B cell (primary cell): Measurements from ENCODE around the gene PRCC.

Source experiments
- EZH2 ChIP-seq: IDR thresholded peaks from 2 replicates; pipeline ENCODE4 v1.6.1; 2012; ENCODE audit warnings: borderline replicate concordance, low read depth, mild to moderate bottlenecking, moderate library complexity, low read length; ENCODE audit not compliant: insufficient read depth, poor library complexity, severe bottlenecking
- TF ChIP-seq, protein P1 (sequence below): fragments of 200-600 bp; IDR thresholded peaks from one replicate; pipeline ENCODE4 v1.8.0; 2022; ENCODE audit warnings: antibody characterized with exemption, mild to moderate bottlenecking

DNA sequence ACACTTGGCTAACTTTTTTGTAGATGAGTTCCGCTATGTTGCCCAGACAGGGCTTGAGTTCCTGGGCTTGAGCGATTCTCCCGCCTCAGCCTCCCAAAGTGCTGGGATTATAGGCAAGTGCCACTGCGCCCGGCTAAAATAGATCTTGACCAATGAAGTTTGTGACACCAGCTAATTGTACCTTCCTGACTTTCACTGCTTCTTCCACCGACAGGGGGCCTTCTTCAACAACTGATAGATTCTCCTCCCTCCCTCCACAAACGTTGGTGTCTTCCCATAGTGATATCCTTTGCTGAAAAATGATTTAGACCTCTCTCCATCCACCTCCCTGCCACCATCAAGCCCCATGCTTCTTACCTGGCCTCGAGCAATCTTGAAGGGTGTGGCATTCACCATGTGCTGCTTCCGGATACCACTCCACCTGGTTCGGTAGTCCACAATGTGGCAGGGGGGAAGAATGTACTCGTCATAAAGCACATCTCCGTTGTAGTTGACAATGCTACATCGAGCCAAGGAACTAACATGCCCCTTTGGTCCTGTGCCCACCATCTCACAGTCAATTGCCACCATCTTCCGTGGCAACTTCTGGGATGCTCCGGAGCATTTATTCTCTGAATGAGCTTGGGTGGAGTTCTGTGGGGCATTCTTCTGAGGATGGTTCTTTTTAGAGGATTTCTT lies 40.6 kb upstream of the PRCC start:
- TF ChIP-seq, protein P1, sequence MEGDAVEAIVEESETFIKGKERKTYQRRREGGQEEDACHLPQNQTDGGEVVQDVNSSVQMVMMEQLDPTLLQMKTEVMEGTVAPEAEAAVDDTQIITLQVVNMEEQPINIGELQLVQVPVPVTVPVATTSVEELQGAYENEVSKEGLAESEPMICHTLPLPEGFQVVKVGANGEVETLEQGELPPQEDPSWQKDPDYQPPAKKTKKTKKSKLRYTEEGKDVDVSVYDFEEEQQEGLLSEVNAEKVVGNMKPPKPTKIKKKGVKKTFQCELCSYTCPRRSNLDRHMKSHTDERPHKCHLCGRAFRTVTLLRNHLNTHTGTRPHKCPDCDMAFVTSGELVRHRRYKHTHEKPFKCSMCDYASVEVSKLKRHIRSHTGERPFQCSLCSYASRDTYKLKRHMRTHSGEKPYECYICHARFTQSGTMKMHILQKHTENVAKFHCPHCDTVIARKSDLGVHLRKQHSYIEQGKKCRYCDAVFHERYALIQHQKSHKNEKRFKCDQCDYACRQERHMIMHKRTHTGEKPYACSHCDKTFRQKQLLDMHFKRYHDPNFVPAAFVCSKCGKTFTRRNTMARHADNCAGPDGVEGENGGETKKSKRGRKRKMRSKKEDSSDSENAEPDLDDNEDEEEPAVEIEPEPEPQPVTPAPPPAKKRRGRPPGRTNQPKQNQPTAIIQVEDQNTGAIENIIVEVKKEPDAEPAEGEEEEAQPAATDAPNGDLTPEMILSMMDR: no peak
- TF ChIP-seq EZH2: no peak
